ENCODE results near the gene ZER1.
"Not testable (repeated sequence)": the region's sequence is repeated elsewhere in the genome, so short reads cannot be mapped to it uniquely, and the experiment has no call there.

The ZER1 gene

GRCh38 chr9:128702949-128703615, 68.6 kb downstream of the ZER1 start:
- peak overlapping the region; percentile 66 for H3K4me3 ChIP-seq (replicated peaks; ENCODE audit: low read depth, low read length)

GRCh38 chr9:128702445-128702948, 69.2 kb downstream of the ZER1 start, which contains the start of gene PKN3:
TSS of gene PKN3 (plus strand) at chr9:128702503. CDS start at chr9:128702916, 413 bp downstream.
- TF ChIP-seq, protein P1, sequence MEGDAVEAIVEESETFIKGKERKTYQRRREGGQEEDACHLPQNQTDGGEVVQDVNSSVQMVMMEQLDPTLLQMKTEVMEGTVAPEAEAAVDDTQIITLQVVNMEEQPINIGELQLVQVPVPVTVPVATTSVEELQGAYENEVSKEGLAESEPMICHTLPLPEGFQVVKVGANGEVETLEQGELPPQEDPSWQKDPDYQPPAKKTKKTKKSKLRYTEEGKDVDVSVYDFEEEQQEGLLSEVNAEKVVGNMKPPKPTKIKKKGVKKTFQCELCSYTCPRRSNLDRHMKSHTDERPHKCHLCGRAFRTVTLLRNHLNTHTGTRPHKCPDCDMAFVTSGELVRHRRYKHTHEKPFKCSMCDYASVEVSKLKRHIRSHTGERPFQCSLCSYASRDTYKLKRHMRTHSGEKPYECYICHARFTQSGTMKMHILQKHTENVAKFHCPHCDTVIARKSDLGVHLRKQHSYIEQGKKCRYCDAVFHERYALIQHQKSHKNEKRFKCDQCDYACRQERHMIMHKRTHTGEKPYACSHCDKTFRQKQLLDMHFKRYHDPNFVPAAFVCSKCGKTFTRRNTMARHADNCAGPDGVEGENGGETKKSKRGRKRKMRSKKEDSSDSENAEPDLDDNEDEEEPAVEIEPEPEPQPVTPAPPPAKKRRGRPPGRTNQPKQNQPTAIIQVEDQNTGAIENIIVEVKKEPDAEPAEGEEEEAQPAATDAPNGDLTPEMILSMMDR (IDR thresholded peaks at IDR 0.05; ENCODE audit: low read depth, low read length, missing control alignments): peak; percentile 78
- peak; percentile 39 for DNase-seq (ENCODE audit: extremely low read depth, low read depth)

More at GRCh38 chr9:128702949-128703615, 68.6 kb downstream of the ZER1 start:
- TF ChIP-seq, protein P1 (IDR thresholded peaks at IDR 0.05; ENCODE audit: low read depth, low read length, missing control alignments): no peak
- DNase-seq (ENCODE audit: extremely low read depth, low read depth): no peak

DNA sequence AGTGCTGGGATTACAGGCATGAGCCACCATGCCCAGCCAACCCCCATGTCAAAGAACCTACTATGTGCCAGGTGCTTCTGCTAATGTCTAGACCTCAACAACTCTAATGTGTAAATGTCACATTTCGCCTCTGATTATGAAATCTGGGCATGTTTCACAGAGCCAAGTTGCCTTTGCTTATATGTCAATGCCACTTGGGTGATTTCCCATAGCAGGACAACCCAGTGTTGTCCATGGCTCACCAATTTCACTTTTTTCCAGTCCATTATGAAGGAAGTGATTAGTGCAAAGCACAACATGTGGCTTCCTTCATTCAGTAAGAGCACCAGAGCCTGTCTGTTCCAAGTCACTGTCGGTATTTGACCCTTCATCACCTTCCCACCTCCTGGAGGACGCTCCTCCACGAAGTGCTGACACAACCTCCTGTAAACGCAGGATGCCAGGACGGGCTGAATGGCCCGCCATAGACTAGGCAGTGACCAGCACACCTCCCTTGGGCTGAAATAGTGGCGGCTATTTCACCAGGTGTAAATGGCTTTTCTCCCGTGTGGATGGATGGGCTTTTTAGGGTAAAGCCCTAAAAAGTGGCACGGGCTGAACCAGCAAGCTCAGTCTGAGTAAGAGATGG, 70.4 kb downstream of the ZER1 start:
- TF ChIP-seq, protein P1 (IDR thresholded peaks at IDR 0.05; ENCODE audit: low read depth, low read length, missing control alignments): no peak
- no peak overlapping the region for H3K4me3 ChIP-seq (replicated peaks; ENCODE audit: low read depth, low read length)
- no peak for DNase-seq (ENCODE audit: extremely low read depth, low read depth)

More at GRCh38 chr9:128702445-128702948, 69.2 kb downstream of the ZER1 start, which contains the start of gene PKN3:
- H3K4me3 ChIP-seq (replicated peaks; ENCODE audit: low read depth, low read length): peak within 1 kb of the TSS; percentile 66

GRCh38 chr9:128699096-128699795, 72.5 kb downstream of the ZER1 start:
- DNase-seq (ENCODE audit: extremely low read depth, low read depth); H3K4me3 ChIP-seq (replicated peaks; ENCODE audit: low read depth, low read length): not testable (repeated sequence)

DNA sequence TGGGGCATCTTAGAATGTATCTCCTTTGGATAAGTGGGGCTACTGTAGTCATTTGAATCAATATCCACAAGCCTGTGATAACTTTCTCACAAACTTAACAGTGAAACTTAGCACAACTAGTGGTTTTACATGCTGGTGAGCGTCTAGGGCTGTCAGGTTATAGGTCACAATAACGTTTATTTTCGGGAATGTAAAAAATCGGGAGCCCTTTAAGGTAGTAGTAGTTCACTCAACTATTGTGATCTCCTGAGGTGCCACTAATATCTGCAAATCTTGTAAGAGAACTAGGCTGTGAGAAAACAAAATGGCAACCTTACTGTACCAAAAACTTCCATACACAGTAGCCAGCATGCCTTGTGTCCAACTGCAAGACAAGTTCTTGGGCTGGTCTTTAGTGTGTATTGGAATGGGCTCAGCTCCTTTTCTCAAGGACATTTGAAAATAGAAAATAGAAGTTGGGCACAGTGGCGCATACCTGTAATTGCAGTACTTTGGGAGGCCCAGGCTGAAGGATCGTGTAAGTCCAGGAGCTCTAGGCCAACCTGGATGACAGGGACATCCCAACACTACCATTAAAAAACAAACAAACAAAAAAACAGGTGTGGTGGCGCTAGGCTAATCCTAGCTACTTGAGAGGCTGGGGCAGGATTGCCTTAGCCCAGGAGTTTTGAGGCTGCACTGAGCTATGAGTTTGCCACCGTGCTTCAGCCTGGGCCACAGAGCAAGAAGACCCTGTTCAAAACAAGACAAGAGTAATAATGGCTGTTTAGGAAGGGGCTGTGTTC, 74.6 kb downstream of the ZER1 start:
- TF ChIP-seq, protein P1 (IDR thresholded peaks at IDR 0.05; ENCODE audit: low read depth, low read length, missing control alignments): no peak
- H3K4me3 ChIP-seq (replicated peaks; ENCODE audit: low read depth, low read length): no peak overlapping the region
- no peak for DNase-seq (ENCODE audit: extremely low read depth, low read depth)

- no peak overlapping the region for H3K4me3 ChIP-seq (replicated peaks; ENCODE audit: low read depth, low read length)
- TF ChIP-seq, protein P1 (IDR thresholded peaks at IDR 0.05; ENCODE audit: low read depth, low read length, missing control alignments): no peak
- no peak for DNase-seq (ENCODE audit: extremely low read depth, low read depth)
These were observed 77.4 kb downstream of the ZER1 start for GRCh38 chr9:128694344-128694743.

DNA sequence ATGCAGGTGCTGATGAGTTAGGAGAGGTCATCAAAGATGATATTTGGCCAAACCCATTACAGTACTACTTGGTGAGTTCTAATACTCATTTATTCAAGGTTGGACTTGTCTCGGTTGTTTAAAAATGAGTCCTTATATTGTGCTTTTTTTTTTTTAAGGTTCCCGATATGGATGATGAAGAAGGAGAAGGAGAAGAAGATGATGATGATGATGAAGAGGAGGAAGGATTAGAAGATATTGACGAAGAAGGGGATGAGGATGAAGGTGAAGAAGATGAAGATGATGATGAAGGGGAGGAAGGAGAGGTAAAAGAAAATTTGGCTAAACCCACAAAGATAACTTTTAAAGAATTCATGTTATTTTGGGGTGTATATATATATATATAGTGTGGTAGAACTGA, 78.0 kb downstream of the ZER1 start:
- not testable (repeated sequence) for H3K4me3 ChIP-seq (replicated peaks; ENCODE audit: low read depth, low read length); DNase-seq (ENCODE audit: extremely low read depth, low read depth)
